Dermis lymphatic vessel endothelial cell (primary cell): ENCODE data around the gene ZNF512. TPM values are rescaled to one million over a fixed set of nuclear protein-coding genes. Genes with fewer than 3 reads are reported as not detected.

ENCODE experiments used
- total RNA-seq: library from RNA; depleted of rRNA; stranded (reverse); fragments of >200 nt; gene quantifications from 2 replicates; pipeline ENCODE4 v1.2.1, GENCODE V29; 2014

Gene ZNF512
- 17.3 and 20.6 TPM in 2 replicates for total RNA-seq

GRCh38 chr2:27582695-27583389 is at the start of gene ZNF512:
Gene ZNF512 (plus strand): TSS chr2:27583042. CDS start chr2:27583113, 71 bp downstream.

GRCh38 chr2:27628767-27629709 is 46.2 kb downstream of the ZNF512 start, which contains the start of the genes CCDC121 and GPN1:
Gene CCDC121 (minus strand): TSS chr2:27629012. CDS start chr2:27627799, 1,213 bp downstream.
Gene GPN1 (plus strand): TSS chr2:27629050. CDS start chr2:27629059, 9 bp downstream.

GRCh38 chr2:27663285-27664153 is 80.7 kb downstream of the ZNF512 start, which contains the start of the genes SLC4A1AP and SUPT7L:
Gene SLC4A1AP (plus strand): TSS chr2:27663889. CDS start chr2:27663915, 26 bp downstream.
Gene SUPT7L (minus strand): TSS chr2:27663614. CDS start chr2:27662192, 1,422 bp downstream.

Other genes with a start within 250 kb of the ZNF512 start
- gene GTF3C2, start 226.3 kb upstream of the ZNF512 start, total RNA-seq = 17.0 and 22.3 TPM in 2 replicates
- gene EIF2B4, start 212.7 kb upstream of the ZNF512 start, total RNA-seq = 21.5 and 25.9 TPM in 2 replicates
- gene SNX17, start 212.4 kb upstream of the ZNF512 start, total RNA-seq = 130 and 131 TPM in 2 replicates
- 6.4 and 6.8 TPM in 2 replicates for gene ZNF513, start 202.3 kb upstream of the ZNF512 start, total RNA-seq
- 87.2 and 94.8 TPM in 2 replicates for gene PPM1G, start 173.5 kb upstream of the ZNF512 start, total RNA-seq
- 94.3 and 108 TPM in 2 replicates for gene NRBP1, start 154.4 kb upstream of the ZNF512 start, total RNA-seq
- not detected in 2 replicates for gene KRTCAP3, start 140.7 kb upstream of the ZNF512 start, total RNA-seq
- 10.5 and 14.3 TPM in 2 replicates for gene IFT172, start 93.3 kb upstream of the ZNF512 start, total RNA-seq
- 8.3 and 9.5 TPM in 2 replicates for gene FNDC4, start 87.8 kb upstream of the ZNF512 start, total RNA-seq
- not detected in 2 replicates for gene GCKR, start 86.2 kb upstream of the ZNF512 start, total RNA-seq
- gene CCDC121, start 46.0 kb downstream of the ZNF512 start, total RNA-seq = 2.0 and 2.1 TPM in 2 replicates
- gene GPN1, start 46.0 kb downstream of the ZNF512 start, total RNA-seq = 29.6 and 37.8 TPM in 2 replicates
- gene SUPT7L, start 80.6 kb downstream of the ZNF512 start, total RNA-seq = 14.0 and 14.2 TPM in 2 replicates
- gene SLC4A1AP, start 80.8 kb downstream of the ZNF512 start, total RNA-seq = 14.2 and 18.4 TPM in 2 replicates
- 73.4 and 73.8 TPM in 2 replicates for gene MRPL33, start 188.7 kb downstream of the ZNF512 start, total RNA-seq